ENCODE data around the gene CASP4. TPM values are rescaled to one million over a fixed set of nuclear protein-coding genes. Genes with fewer than 3 reads are reported as not detected.
A peak's percentile ranks its signal among the peaks of the same experiment; 100 is the strongest.

CASP4 gene
- total RNA-seq, 2 donors from 2014 or later = 72.7 to 199 TPM

DNA sequence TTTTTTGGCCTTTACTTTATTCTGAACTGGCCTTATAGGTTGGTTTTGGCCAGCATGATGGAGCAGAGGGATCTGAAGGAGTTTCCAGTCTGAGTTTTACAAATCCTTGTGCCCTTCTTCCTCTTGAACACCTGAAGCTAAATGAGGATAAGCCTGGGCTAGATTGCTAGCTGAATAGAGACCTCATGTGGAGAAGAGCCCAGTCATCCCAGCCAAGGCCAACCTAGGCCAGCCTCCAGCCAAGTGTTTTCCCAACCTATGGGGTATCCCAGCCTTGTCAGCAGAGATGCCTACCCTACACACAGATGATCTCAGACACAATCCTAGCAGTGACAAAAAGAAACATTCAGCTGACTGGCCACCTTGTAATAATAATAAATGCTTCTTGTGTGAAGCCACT lies 69.1 kb downstream of the CASP4 start:
- no peak for DNase-seq (ENCODE audit: low spot score)
- Histone ChIP-seq H3K27ac (peak overlapping the region; percentile 54 to 69), H3K36me3 (no peaks in the 10 kb centered on the region), H3K4me1 (ENCODE audit: control insufficient read depth in 1 of 2, low read depth in 2 of 2) (peaks cover 8 to 27% of the 10 kb centered on the region in 2 donors), H3K9me3 (no peaks in the 10 kb centered on the region), H3K27me3 (replicated peaks; ENCODE audit: insufficient read depth) (no peaks in the 10 kb centered on the region), H3K4me3 (no peak overlapping the region)
- TF ChIP-seq CTCF (IDR thresholded peaks at IDR 0.05) = no peak
- ATAC-seq (ENCODE audit: insufficient number of reproducible peaks, low FRiP score, low read depth) = no peak

GRCh38 chr11:104898685-104899013 lies 69.7 kb downstream of the CASP4 start:
- H3K27me3 ChIP-seq (replicated peaks; ENCODE audit: insufficient read depth) = no peaks in the 10 kb centered on the region
- peak overlapping the region; percentile 54 to 69 for H3K27ac ChIP-seq
- peak overlapping the region; percentile 71 for H3K4me3 ChIP-seq
- H3K9me3 ChIP-seq = no peaks in the 10 kb centered on the region
- TF ChIP-seq CTCF (IDR thresholded peaks at IDR 0.05) = no peak
- H3K4me1 ChIP-seq (ENCODE audit: control insufficient read depth in 1 of 2, low read depth in 2 of 2) = peaks cover 11 to 33% of the 10 kb centered on the region in 2 donors
- no peaks in the 10 kb centered on the region for H3K36me3 ChIP-seq
- peak; percentile 11 for ATAC-seq (ENCODE audit: insufficient number of reproducible peaks, low FRiP score, low read depth)
- no peak for DNase-seq (ENCODE audit: low spot score)

GRCh38 chr11:104897891-104898684 lies 70.3 kb downstream of the CASP4 start, which contains the start of gene CASP12:
Gene CASP12, minus strand, starts transcription at chr11:104898460.
- TF ChIP-seq CTCF (IDR thresholded peaks at IDR 0.05) = no peak
- no peak for DNase-seq (ENCODE audit: low spot score)
- ATAC-seq (ENCODE audit: insufficient number of reproducible peaks, low FRiP score, low read depth) = peak; percentile 69
- Histone ChIP-seq H3K27ac (peak within 1 kb of the TSS; percentile 54 to 69), H3K4me3 (peak within 1 kb of the TSS; percentile 71), H3K27me3 (replicated peaks; ENCODE audit: insufficient read depth) (no peaks in the 10 kb centered on the region), H3K4me1 (ENCODE audit: control insufficient read depth in 1 of 2, low read depth in 2 of 2) (peaks cover 16 to 39% of the 10 kb centered on the region in 2 donors), H3K36me3 (no peaks in the 10 kb centered on the region), H3K9me3 (no peaks in the 10 kb centered on the region)

GRCh38 chr11:104895634-104896033 lies 72.7 kb downstream of the CASP4 start:
- no peaks in the 10 kb centered on the region for H3K27me3 ChIP-seq (replicated peaks; ENCODE audit: insufficient read depth)
- TF ChIP-seq CTCF (IDR thresholded peaks at IDR 0.05) = no peak
- H3K27ac ChIP-seq = peak overlapping the region; percentile 18 to 38
- no peaks in the 10 kb centered on the region for H3K9me3 ChIP-seq
- DNase-seq (ENCODE audit: low spot score) (no peak), ATAC-seq (ENCODE audit: insufficient number of reproducible peaks, low FRiP score, low read depth) (no peak)
- H3K36me3 ChIP-seq = peaks cover 5% of the 10 kb centered on the region
- H3K4me1 ChIP-seq (ENCODE audit: control insufficient read depth in 1 of 2, low read depth in 2 of 2) = peaks cover 17 to 50% of the 10 kb centered on the region in 2 donors
- H3K4me3 ChIP-seq = peak overlapping the region; percentile 56

DNA sequence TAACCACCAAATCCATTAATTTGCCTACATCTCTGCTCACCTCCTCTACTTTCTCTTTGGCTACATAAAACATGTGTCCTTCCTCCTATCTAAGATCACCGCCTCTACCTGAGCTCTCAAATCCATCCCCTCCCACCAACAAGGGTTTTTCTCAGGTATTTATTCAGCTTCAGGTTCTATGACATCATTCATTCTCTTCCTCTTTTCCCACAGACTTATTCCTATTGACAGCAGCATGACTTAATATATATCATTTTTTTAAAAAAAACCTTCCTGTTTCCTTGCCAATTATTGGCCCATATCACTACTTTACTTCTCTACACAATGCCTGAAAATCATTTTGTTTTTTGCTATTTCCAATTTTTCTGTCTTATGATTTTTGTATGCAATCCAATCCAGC lies 74.5 kb downstream of the CASP4 start:
- H3K4me1 ChIP-seq (ENCODE audit: control insufficient read depth in 1 of 2, low read depth in 2 of 2) = peaks cover 17 to 46% of the 10 kb centered on the region in 2 donors
- no peak for TF ChIP-seq CTCF (IDR thresholded peaks at IDR 0.05)
- no peak for DNase-seq (ENCODE audit: low spot score)

More for the DNA sequence above, 74.5 kb downstream of the CASP4 start:
- Histone ChIP-seq H3K27ac (peak overlapping the region in 1 of 2 donors; percentile 21), H3K4me3 (no peak overlapping the region), H3K9me3 (no peaks in the 10 kb centered on the region), H3K27me3 (replicated peaks; ENCODE audit: insufficient read depth) (no peaks in the 10 kb centered on the region), H3K36me3 (peaks cover 11% of the 10 kb centered on the region)
- ATAC-seq (ENCODE audit: insufficient number of reproducible peaks, low FRiP score, low read depth) = no peak

Other genes with a start within 250 kb of the CASP4 start
- gene CASP12, start 70.1 kb downstream of the CASP4 start, total RNA-seq = 1 to 10 TPM; 4.7 to 7.8 TPM
- 1 to 10 TPM in 1 of 2 donors, not detected in 1; 4.0 TPM for gene CASP5, start 54.6 kb upstream of the CASP4 start, total RNA-seq
- 10 to 100 TPM in 1 of 2 donors, 1 to 10 TPM in 1; 9.1 to 10.1 TPM for gene CASP1, start 66.6 kb upstream of the CASP4 start, total RNA-seq
- 10 to 100 TPM in 1 of 2 donors, under 1 TPM in 1; 0.81 to 13.5 TPM for gene CARD16, start 76.8 kb upstream of the CASP4 start, total RNA-seq
- gene CARD18, start 171.2 kb upstream of the CASP4 start, total RNA-seq = not detected

Data from thoracic aorta (tissue), 2 donors.